K562 (cell line): ENCODE data around the gene CCDC54. TPM values are rescaled to one million over a fixed set of nuclear protein-coding genes. Genes with fewer than 3 reads are reported as not detected.

Source experiments
- ATAC-seq: fragments of 200-7000 bp; cut with Tn5 transposase; 3 replicates; pipeline ENCODE4 v1.9.1; 2020; ENCODE audit warnings: moderate library complexity
- BruUV-seq: library from RNA; stranded (reverse); fragments of 400-500 nt; replicated peaks from 2 replicates; lab custom pipeline; 2021; lab: Mats Ljungman, UMichigan
- CTCF ChIA-PET: fragments of 300-600 bp; formaldehyde crosslinking; extraction: SDS; loops from one replicate; lab custom pipeline; 2021; ENCODE audit warnings: low intra/inter-chr PET ratio; lab: Yijun Ruan, JAX
- POLR2A ChIA-PET: fragments of 300-600, 350-650 bp; sonication (Branson Sonifier 250); formaldehyde crosslinking; extraction: SDS; loops from one replicate; lab custom pipeline; 2021; ENCODE audit warnings: antibody characterized with exemption, inconsistent platforms; lab: Yijun Ruan, JAX
- DNase-seq, 4 experiments: peaks; one replicate each; pipeline versions ENCODE4 v3.0.0 to v3.0.0-alpha.2; 2011 to 2018; ENCODE audit warnings: low spot score in 3 of 4, mixed read lengths in 3 of 4; ENCODE audit errors: extremely low read depth in 1 of 4
- FAIRE-seq: peaks from 2 replicates; lab custom pipeline; 2011; peaks lifted over from hg19 to GRCh38; lab: Jason Lieb, UNC
- H2AFZ ChIP-seq: 2 replicates; pipeline ENCODE4 v1.6.0; 2011; ENCODE audit warnings: low read depth, low read length, control low read depth, inconsistent platforms
- H3K27ac ChIP-seq: fragments of 200-600 bp; 3 replicates; pipeline ENCODE4 v1.8.0; 2011; ENCODE audit warnings: low read depth, mild to moderate bottlenecking, control low read depth, inconsistent platforms, low read length, moderate library complexity, mixed read lengths; ENCODE audit errors: extremely low read depth
- H3K27me3 ChIP-seq, 2 experiments: fragments of 300-600 bp in 1 of 2; 2 replicates in 1 of 2; 3 replicates in 1 of 2; pipeline versions ENCODE4 v1.6.0 to v1.8.0; 2011; ENCODE audit warnings: inconsistent platforms in 2 of 2, low read length in 2 of 2, mild to moderate bottlenecking in 1 of 2, mixed read lengths in 1 of 2, moderate library complexity in 1 of 2; ENCODE audit not compliant: control insufficient read depth in 2 of 2, insufficient read depth in 2 of 2
- H3K36me3 ChIP-seq: fragments of 300-600 bp; 3 replicates; pipeline ENCODE4 v1.8.0; 2011; ENCODE audit warnings: mild to moderate bottlenecking, low read length, inconsistent platforms; ENCODE audit not compliant: control insufficient read depth, insufficient read depth
- H3K4me1 ChIP-seq, 2 experiments: fragments of 200-600 bp in 1 of 2; replicated peaks in 1 of 2; 2 replicates in 1 of 2; 3 replicates in 1 of 2; pipeline versions ENCODE4 v1.5.1 to v1.8.0; 2011; ENCODE audit warnings: inconsistent platforms in 2 of 2, low read length in 2 of 2, mild to moderate bottlenecking in 1 of 2, mixed read lengths in 1 of 2, moderate library complexity in 1 of 2; ENCODE audit not compliant: control insufficient read depth in 2 of 2, insufficient read depth in 2 of 2
- H3K4me2 ChIP-seq: 2 replicates; pipeline ENCODE4 v1.6.1; 2011; ENCODE audit warnings: low read length, control low read depth, inconsistent platforms, mixed read lengths; ENCODE audit not compliant: insufficient read depth
- H3K4me3 ChIP-seq: fragments of 200-600 bp; sonication (generic), shearing (Covaris generic); 2 replicates; pipeline ENCODE4 v1.5.1; 2016; ENCODE audit warnings: control low read depth, inconsistent platforms
- H3K79me2 ChIP-seq: fragments of 200-600 bp; 3 replicates; pipeline ENCODE4 v1.8.0; 2011; ENCODE audit warnings: low read length, inconsistent platforms; ENCODE audit not compliant: control insufficient read depth, insufficient read depth
- H3K9ac ChIP-seq, 2 experiments: 2 replicates each; pipeline versions ENCODE4 v1.6.0 to v1.6.1; 2011; ENCODE audit warnings: low read depth in 2 of 2, low read length in 2 of 2, control low read depth in 1 of 2, inconsistent platforms in 1 of 2, mild to moderate bottlenecking in 1 of 2, mixed read lengths in 1 of 2; ENCODE audit not compliant: insufficient read depth in 1 of 2
- H3K9me1 ChIP-seq: one replicate; pipeline ENCODE4 v1.6.0; 2011; ENCODE audit warnings: inconsistent platforms, mild to moderate bottlenecking, low read length, moderate library complexity; ENCODE audit not compliant: control insufficient read depth, insufficient read depth
- H3K9me3 ChIP-seq: replicated peaks from 2 replicates; pipeline ENCODE4 v1.5.1; 2011; ENCODE audit warnings: low read depth, low read length, inconsistent platforms; ENCODE audit not compliant: control insufficient read depth, insufficient read depth
- H4K20me1 ChIP-seq: replicated peaks from 2 replicates; pipeline ENCODE4 v1.6.1; 2011; ENCODE audit warnings: low read length, inconsistent platforms, mixed read lengths; ENCODE audit not compliant: control insufficient read depth, insufficient read depth
- E2F5 ChIP-seq: sonication (generic); formaldehyde crosslinking; IDR thresholded peaks from 2 replicates; pipeline ENCODE4 v1.8.0; 2022; ENCODE audit warnings: mild to moderate bottlenecking, missing genetic modification reagents
- FOXJ2 ChIP-seq: fragments of 200-800 bp; sonication (Bioruptor generic); IDR thresholded peaks from 2 replicates; pipeline ENCODE4 v1.6.1; 2016; ENCODE audit warnings: missing genetic modification characterization, missing compliant biosample characterization
- GABPA ChIP-seq: fragments of 200-800 bp; sonication (Bioruptor generic); conservative IDR thresholded peaks from 2 replicates; pipeline ENCODE4 v1.6.1; 2016; ENCODE audit warnings: low read depth, missing genetic modification characterization, missing compliant biosample characterization
- NR2F6 ChIP-seq: fragments of 450-650 bp; formaldehyde crosslinking; IDR thresholded peaks from 2 replicates; pipeline ENCODE4 v1.4.0; 2020; ENCODE audit warnings: mild to moderate bottlenecking
- RFX7 ChIP-seq: fragments of 250-450 bp; sonication (Bioruptor Pico); IDR thresholded peaks from 2 replicates; pipeline ENCODE4 v1.5.1; 2021; ENCODE audit warnings: mild to moderate bottlenecking
- SIN3B ChIP-seq: fragments of 450-650 bp; IDR thresholded peaks from 2 replicates; pipeline ENCODE4 v1.6.1; 2017; ENCODE audit warnings: low read depth, mild to moderate bottlenecking, moderate library complexity
- SP2 ChIP-seq: IDR thresholded peaks from 2 replicates; pipeline ENCODE4 v1.6.1; 2011; ENCODE audit warnings: mild to moderate bottlenecking, low read depth, low read length, moderate library complexity; ENCODE audit not compliant: poor library complexity, severe bottlenecking; ENCODE audit errors: extremely low read depth
- ZNF274 ChIP-seq: IDR thresholded peaks from 2 replicates; pipeline ENCODE4 v1.6.1; 2011; ENCODE audit warnings: low read depth, mild to moderate bottlenecking, low read length, moderate library complexity, borderline replicate concordance
- ZNF395 ChIP-seq: fragments of 200-800 bp; sonication (Bioruptor generic); IDR thresholded peaks from 2 replicates; pipeline ENCODE4 v1.6.1; 2017; ENCODE audit warnings: missing genetic modification characterization, missing compliant biosample characterization
- WGBS: fragments of 100-300 bp; shearing (Covaris generic); methylation state at CpG from one replicate; pipeline ENCODE4 v1.1.6; 2016; ENCODE audit warnings: low coverage, mixed read lengths; ENCODE audit not compliant: insufficient coverage; ENCODE audit errors: missing lambda C conversion rate; 5-methylcytosine and 5-hydroxymethylcytosine counted together
- in situ Hi-C: fragments of 300-500 bp; cut with MboI; formaldehyde crosslinking; loops from 4 replicates; pipeline ENCODE4 v1.15.0; 2018; ENCODE audit warnings: inconsistent platforms, mixed read lengths
- intact Hi-C: fragments of 100-400 bp; cut with micrococcal nuclease; formaldehyde crosslinking; loops from 2 replicates; pipeline ENCODE4 v1.14.2; 2022
- polyA plus RNA-seq, 8 experiments: library from polyadenylated mRNA; depleted of rRNA in 4 of 8; stranded (reverse) in 5 of 8; unstranded in 3 of 8; fragments of >200 nt; fragmentation: Nextera tagmentation in 2 of 8; fragmentation: Illumina TruSeq in 1 of 8; extraction: Ambion mirVana in 2 of 8; extraction: Trizol in 1 of 8; gene quantifications; 2 replicates each; pipeline versions ENCODE4 v1.2.1 to v1.2.3, GENCODE V29; 2011 to 2014; ENCODE audit warnings: inconsistent platforms in 1 of 8, missing spikeins in 1 of 8
- total RNA-seq, 7 experiments: library from RNA; depleted of rRNA in 6 of 7; stranded (reverse); fragments of >200 nt in 6 of 7; fragmentation: Illumina TruSeq in 2 of 7; extraction: Trizol in 2 of 7; gene quantifications; 2 replicates each; pipeline versions ENCODE4 v1.2.1 to v1.2.3, GENCODE V29; 2011 to 2021; ENCODE audit warnings: low replicate concordance in 1 of 7
- TF ChIP-seq, protein P1 (sequence below): fragments of 250-450 bp; sonication (Bioruptor Pico); IDR thresholded peaks from 2 replicates; pipeline ENCODE4 v1.8.0; 2021; ENCODE audit warnings: moderate library complexity, mild to moderate bottlenecking, inconsistent platforms
- TF ChIP-seq, protein P2 (sequence below): sonication (generic); formaldehyde crosslinking; IDR thresholded peaks from 2 replicates; pipeline ENCODE4 v1.8.0; 2022; ENCODE audit warnings: mild to moderate bottlenecking, missing genetic modification reagents, borderline replicate concordance
- TF ChIP-seq, protein P3 (sequence below): fragments of 250-450 bp; sonication (Bioruptor Pico); IDR thresholded peaks from 2 replicates; pipeline ENCODE4 v1.4.0; 2020

The CCDC54 gene
- total and polyA plus RNA-seq, 9 of the 15 experiments (the other 6 are each of a cell fraction or from before 2014, with no cell fraction given), result not detected

- TF ChIP-seq, protein P1, sequence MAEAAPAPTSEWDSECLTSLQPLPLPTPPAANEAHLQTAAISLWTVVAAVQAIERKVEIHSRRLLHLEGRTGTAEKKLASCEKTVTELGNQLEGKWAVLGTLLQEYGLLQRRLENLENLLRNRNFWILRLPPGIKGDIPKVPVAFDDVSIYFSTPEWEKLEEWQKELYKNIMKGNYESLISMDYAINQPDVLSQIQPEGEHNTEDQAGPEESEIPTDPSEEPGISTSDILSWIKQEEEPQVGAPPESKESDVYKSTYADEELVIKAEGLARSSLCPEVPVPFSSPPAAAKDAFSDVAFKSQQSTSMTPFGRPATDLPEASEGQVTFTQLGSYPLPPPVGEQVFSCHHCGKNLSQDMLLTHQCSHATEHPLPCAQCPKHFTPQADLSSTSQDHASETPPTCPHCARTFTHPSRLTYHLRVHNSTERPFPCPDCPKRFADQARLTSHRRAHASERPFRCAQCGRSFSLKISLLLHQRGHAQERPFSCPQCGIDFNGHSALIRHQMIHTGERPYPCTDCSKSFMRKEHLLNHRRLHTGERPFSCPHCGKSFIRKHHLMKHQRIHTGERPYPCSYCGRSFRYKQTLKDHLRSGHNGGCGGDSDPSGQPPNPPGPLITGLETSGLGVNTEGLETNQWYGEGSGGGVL, result no peak
- no peak for TF ChIP-seq RFX7 (CRISPR knock-in tag)
Measured at GRCh38 chr3:107368654-107369398, 8.4 kb upstream of the CCDC54 start (continued).

DNA sequence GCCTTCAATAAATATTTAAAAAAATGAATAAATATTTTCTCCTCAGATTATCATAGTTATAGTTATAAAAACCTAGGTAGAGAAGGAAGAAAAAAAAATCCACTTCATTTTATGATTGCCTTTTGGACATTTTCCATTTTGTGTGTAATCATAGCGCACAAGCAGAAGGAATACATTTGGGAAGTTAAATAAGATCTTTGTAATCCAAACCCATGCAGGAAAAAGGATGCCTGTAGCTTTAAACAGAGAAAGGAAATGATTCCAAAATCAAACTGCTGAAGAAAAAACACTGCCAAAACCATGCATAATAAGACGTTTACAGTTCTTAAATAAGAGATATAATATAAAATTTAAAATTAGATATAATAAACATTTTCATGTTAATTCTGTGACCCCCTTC, 7.4 kb upstream of the CCDC54 start:
- no peak for ATAC-seq
- BruUV-seq, result no TSS peak
- H4K20me1 ChIP-seq, result no peaks in the 10 kb centered on the region
- no peak for TF ChIP-seq ZNF395 (CRISPR knock-in tag)
- TF ChIP-seq, protein P2, sequence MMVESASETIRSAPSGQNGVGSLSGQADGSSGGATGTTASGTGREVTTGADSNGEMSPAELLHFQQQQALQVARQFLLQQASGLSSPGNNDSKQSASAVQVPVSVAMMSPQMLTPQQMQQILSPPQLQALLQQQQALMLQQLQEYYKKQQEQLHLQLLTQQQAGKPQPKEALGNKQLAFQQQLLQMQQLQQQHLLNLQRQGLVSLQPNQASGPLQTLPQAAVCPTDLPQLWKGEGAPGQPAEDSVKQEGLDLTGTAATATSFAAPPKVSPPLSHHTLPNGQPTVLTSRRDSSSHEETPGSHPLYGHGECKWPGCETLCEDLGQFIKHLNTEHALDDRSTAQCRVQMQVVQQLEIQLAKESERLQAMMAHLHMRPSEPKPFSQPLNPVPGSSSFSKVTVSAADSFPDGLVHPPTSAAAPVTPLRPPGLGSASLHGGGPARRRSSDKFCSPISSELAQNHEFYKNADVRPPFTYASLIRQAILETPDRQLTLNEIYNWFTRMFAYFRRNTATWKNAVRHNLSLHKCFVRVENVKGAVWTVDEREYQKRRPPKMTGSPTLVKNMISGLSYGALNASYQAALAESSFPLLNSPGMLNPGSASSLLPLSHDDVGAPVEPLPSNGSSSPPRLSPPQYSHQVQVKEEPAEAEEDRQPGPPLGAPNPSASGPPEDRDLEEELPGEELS (CRISPR knock-in tag), result no peak
- TF ChIP-seq GABPA (tag), result no peak
- TF ChIP-seq SP2, result no peak
- TF ChIP-seq FOXJ2, result no peak
- TF ChIP-seq E2F5, result no peak
- TF ChIP-seq, protein P3, sequence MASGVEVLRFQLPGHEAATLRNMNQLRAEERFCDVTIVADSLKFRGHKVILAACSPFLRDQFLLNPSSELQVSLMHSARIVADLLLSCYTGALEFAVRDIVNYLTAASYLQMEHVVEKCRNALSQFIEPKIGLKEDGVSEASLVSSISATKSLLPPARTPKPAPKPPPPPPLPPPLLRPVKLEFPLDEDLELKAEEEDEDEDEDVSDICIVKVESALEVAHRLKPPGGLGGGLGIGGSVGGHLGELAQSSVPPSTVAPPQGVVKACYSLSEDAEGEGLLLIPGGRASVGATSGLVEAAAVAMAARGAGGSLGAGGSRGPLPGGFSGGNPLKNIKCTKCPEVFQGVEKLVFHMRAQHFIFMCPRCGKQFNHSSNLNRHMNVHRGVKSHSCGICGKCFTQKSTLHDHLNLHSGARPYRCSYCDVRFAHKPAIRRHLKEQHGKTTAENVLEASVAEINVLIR (CRISPR knock-in tag), result no peak
- TF ChIP-seq ZNF274, result no peak
- TF ChIP-seq SIN3B, result no peak
- no peak for TF ChIP-seq NR2F6 (CRISPR knock-in tag)

More for the DNA sequence above, 7.4 kb upstream of the CCDC54 start:
- no peak overlapping the region for H3K27ac ChIP-seq
- H3K79me2 ChIP-seq, result no peaks in the 10 kb centered on the region
- no peak overlapping the region for H2AFZ ChIP-seq
- intact Hi-C loops, result no loop called here
- in situ Hi-C loops, result no loop called here
- peaks cover 0 to 4% of the 10 kb centered on the region in 2 experiments; a peak in 3 of 5 replicates for H3K4me1 ChIP-seq
- WGBS, result 38% methylated on average over 2 of the region's 2 CpGs
- no peaks in the 10 kb centered on the region for H3K9me1 ChIP-seq
- DNase-seq (no peak), FAIRE-seq (no peak)
- H3K9me3 ChIP-seq, result 0 out of 2 replicates have a peak, but pooled peaks cover 3% of the 10 kb centered on the region
- no peak overlapping the region for H3K4me2 ChIP-seq
- CTCF ChIA-PET, result interaction anchor here (0.6 kb wide), 1 partner anchor 291 kb away, joined by 3 read pairs; no protein-coding TSS in a partner anchor
- no peak overlapping the region for H3K9ac ChIP-seq
- H3K27me3 ChIP-seq, result no peaks in the 10 kb centered on the region
- H3K4me3 ChIP-seq, result no peak overlapping the region
- H3K36me3 ChIP-seq, result no peaks in the 10 kb centered on the region
- POLR2A ChIA-PET, result no interaction called here
